Prostate gland (tissue), 2 donors: ENCODE data around the gene AMPH.

Experiments used
- POLR2A ChIP-seq: fragments of 450-650 bp; IDR thresholded peaks from one replicate; pipeline ENCODE4 v1.6.1; 2016; ENCODE audit warnings: antibody characterized with exemption, mild to moderate bottlenecking
- TF ChIP-seq, protein P1 (sequence below), 4 experiments: fragments of 200-600 bp in 2 of 4; fragments of 450-650 bp in 2 of 4; sonication (generic) in 2 of 4; IDR thresholded peaks; 1 replicate in 3 of 4; 2 replicates in 1 of 4; pipeline ENCODE4 v1.5.1; 2016 to 2019; ENCODE audit warnings: antibody characterized with exemption in 4 of 4, mild to moderate bottlenecking in 2 of 4, moderate library complexity in 2 of 4

DNA sequence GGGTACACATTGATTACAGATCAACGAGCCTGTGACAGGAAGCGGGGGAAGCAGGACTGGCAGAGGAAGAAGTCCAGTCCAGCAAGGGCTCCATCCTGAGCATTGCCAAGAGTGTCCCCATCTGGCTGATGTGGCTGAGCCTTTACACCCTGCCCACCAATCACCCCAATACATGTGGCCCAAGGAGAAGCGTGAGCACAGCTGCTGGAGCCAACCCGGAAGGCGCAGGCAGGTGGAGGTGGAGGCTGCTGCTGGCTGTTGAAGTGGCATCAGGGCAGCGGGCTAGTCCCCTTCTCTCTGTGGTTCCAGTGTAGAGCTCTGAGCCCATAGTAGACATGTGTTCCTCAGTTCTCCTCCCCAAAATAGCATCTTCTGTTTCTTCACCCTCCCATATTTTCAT is 6.8 kb upstream of the AMPH start:
- TF ChIP-seq, protein P1, sequence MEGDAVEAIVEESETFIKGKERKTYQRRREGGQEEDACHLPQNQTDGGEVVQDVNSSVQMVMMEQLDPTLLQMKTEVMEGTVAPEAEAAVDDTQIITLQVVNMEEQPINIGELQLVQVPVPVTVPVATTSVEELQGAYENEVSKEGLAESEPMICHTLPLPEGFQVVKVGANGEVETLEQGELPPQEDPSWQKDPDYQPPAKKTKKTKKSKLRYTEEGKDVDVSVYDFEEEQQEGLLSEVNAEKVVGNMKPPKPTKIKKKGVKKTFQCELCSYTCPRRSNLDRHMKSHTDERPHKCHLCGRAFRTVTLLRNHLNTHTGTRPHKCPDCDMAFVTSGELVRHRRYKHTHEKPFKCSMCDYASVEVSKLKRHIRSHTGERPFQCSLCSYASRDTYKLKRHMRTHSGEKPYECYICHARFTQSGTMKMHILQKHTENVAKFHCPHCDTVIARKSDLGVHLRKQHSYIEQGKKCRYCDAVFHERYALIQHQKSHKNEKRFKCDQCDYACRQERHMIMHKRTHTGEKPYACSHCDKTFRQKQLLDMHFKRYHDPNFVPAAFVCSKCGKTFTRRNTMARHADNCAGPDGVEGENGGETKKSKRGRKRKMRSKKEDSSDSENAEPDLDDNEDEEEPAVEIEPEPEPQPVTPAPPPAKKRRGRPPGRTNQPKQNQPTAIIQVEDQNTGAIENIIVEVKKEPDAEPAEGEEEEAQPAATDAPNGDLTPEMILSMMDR (IDR thresholded peaks at IDR 0.05) = no peak
- TF ChIP-seq POLR2A = no peak
